CD4-positive, alpha-beta T cell treated with Interleukin-2 at 100 ng/mL for 4 hours (primary cell): Measurements from ENCODE around the gene NF2.

Experiments
- DNase-seq: peaks from one replicate; pipeline ENCODE4 v3.0.0-alpha.2; 2020; ENCODE audit warnings: low spot score

Gene NF2

DNA sequence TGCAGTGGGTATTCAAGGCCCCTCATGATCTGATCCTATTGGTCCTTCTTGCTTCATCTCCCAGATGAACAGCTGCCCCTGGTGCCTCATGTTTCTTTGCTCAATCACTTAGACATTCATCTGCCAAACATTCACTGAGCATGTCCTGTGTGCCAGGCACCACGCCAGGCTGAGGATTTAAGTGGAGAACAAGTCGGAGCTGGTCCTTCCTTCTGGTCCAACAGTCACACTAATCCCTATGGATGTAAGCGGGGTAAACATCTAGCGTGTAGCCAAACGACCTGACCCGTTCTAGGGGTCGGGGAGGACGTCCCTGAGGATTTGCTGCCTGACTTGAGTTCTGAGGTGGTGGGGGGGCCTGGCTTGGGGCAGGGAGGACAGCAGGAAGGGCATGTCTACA is 141.5 kb downstream of the NF2 start:
- no peak for DNase-seq

DNA sequence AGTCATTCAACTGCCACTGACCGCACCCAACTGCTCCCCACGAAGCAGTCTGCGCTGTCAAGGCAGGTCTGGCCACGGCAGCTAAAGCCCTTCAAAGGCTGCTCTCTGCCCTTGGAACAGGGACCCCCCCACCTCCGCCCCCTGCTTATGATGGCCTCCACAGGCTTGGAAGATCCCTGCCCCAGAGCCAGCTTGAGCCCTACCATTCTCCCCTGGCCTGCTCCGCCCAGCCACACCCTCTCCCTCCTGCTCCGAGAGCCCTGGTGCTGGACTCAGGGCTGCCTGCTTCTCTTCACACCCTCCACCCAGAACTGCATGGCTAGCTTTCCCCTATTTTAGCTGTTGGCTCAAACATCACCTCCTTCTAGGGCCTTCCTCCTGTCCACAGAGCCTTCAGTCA is 144.4 kb downstream of the NF2 start:
- DNase-seq = no peak
